KMS-11 (cell line): Measurements from ENCODE around the gene GLRA3.
A peak's percentile ranks its signal among the peaks of the same experiment; 100 is the strongest.

Experiments used
- H2AFZ ChIP-seq: fragments of 200-600 bp; sonication (generic); 2 replicates; pipeline ENCODE4 v1.6.1; 2016; ENCODE audit warnings: antibody characterized with exemption, mixed run types, low read depth
- H3K27ac ChIP-seq: fragments of 200-600 bp; sonication (generic); 2 replicates; pipeline ENCODE4 v1.6.1; 2016; ENCODE audit warnings: mild to moderate bottlenecking, mixed run types
- H3K27me3 ChIP-seq: fragments of 200-600 bp; sonication (generic); 2 replicates; pipeline ENCODE4 v1.6.1; 2017; ENCODE audit warnings: mild to moderate bottlenecking, low read depth, mixed run types, moderate library complexity; ENCODE audit not compliant: insufficient read depth
- H3K36me3 ChIP-seq: fragments of 200-600 bp; sonication (generic); 2 replicates; pipeline ENCODE4 v1.6.1; 2017; ENCODE audit warnings: mild to moderate bottlenecking, mixed run types; ENCODE audit not compliant: insufficient read depth
- H3K4me1 ChIP-seq: fragments of 200-600 bp; sonication (generic); 2 replicates; pipeline ENCODE4 v1.6.1; 2016; ENCODE audit warnings: mild to moderate bottlenecking, low read depth, mixed run types; ENCODE audit not compliant: poor library complexity, severe bottlenecking
- H3K4me2 ChIP-seq: fragments of 200-600 bp; sonication (generic); 2 replicates; pipeline ENCODE4 v1.7.0; 2016; ENCODE audit warnings: mild to moderate bottlenecking, mixed run types
- H3K4me3 ChIP-seq: fragments of 200-600 bp; sonication (generic); IDR thresholded peaks from 2 replicates; pipeline ENCODE4 v1.6.1; 2017; ENCODE audit warnings: low read depth, low read length, mixed read lengths; ENCODE audit not compliant: insufficient read depth
- H3K79me2 ChIP-seq: fragments of 200-600 bp; sonication (generic); 2 replicates; pipeline ENCODE4 v1.6.1; 2016; ENCODE audit warnings: low read depth, mixed run types; ENCODE audit not compliant: insufficient read depth
- H3K9ac ChIP-seq: fragments of 200-600 bp; sonication (generic); 2 replicates; pipeline ENCODE4 v1.6.1; 2016; ENCODE audit warnings: mild to moderate bottlenecking, mixed run types
- H4K20me1 ChIP-seq: fragments of 200-600 bp; sonication (generic); 2 replicates; pipeline ENCODE4 v1.6.1; 2016; ENCODE audit warnings: mild to moderate bottlenecking, mixed run types; ENCODE audit not compliant: insufficient read depth
- CTCF ChIP-seq: fragments of 200-600 bp; sonication (generic); conservative IDR thresholded peaks from 2 replicates; pipeline ENCODE4 v1.6.1; 2017; ENCODE audit warnings: low read depth, mild to moderate bottlenecking, antibody characterized with exemption, low read length, moderate library complexity, mixed read lengths

The GLRA3 gene

GRCh38 chr4:174835536-174835935 is 6.5 kb upstream of the GLRA3 start:
- Histone ChIP-seq H3K27ac (no peak overlapping the region), H3K4me3 (no peak overlapping the region), H3K27me3 (no peaks in the 10 kb centered on the region), H3K36me3 (no peaks in the 10 kb centered on the region), H2AFZ (no peak overlapping the region), H3K4me1 (peaks cover 56% of the 10 kb centered on the region), H3K9ac (no peak overlapping the region), H3K79me2 (no peaks in the 10 kb centered on the region), H4K20me1 (no peaks in the 10 kb centered on the region), H3K4me2 (no peak overlapping the region)
- TF ChIP-seq CTCF = no peak

GRCh38 chr4:174834477-174834876 is 5.4 kb upstream of the GLRA3 start:
- H3K4me2 ChIP-seq = peak overlapping the region; percentile 40
- no peak for TF ChIP-seq CTCF
- no peaks in the 10 kb centered on the region for H3K36me3 ChIP-seq
- H3K4me3 ChIP-seq = no peak overlapping the region
- H3K79me2 ChIP-seq = no peaks in the 10 kb centered on the region
- H3K27me3 ChIP-seq = no peaks in the 10 kb centered on the region
- no peak overlapping the region for H2AFZ ChIP-seq
- H3K4me1 ChIP-seq = peaks cover 62% of the 10 kb centered on the region
- no peak overlapping the region for H3K9ac ChIP-seq
- H4K20me1 ChIP-seq = no peaks in the 10 kb centered on the region
- H3K27ac ChIP-seq = peak overlapping the region; percentile 27; the same call in 1 of the 2 replicates

GRCh38 chr4:174826660-174827059 is 2.4 kb downstream of the GLRA3 start:
- Histone ChIP-seq H3K27ac (no peak overlapping the region), H3K79me2 (no peaks in the 10 kb centered on the region), H3K9ac (no peak overlapping the region), H3K4me1 (peaks cover 30% of the 10 kb centered on the region), H3K36me3 (no peaks in the 10 kb centered on the region; the same call in 1 of the 2 replicates), H3K4me2 (no peak overlapping the region), H2AFZ (no peak overlapping the region), H4K20me1 (no peaks in the 10 kb centered on the region), H3K27me3 (no peaks in the 10 kb centered on the region), H3K4me3 (no peak overlapping the region)
- TF ChIP-seq CTCF = peak; percentile 62

GRCh38 chr4:174815282-174815681 is 13.8 kb downstream of the GLRA3 start:
- H4K20me1 ChIP-seq = no peaks in the 10 kb centered on the region
- no peak overlapping the region for H3K27ac ChIP-seq
- H3K36me3 ChIP-seq = no peaks in the 10 kb centered on the region
- H3K4me1 ChIP-seq = no peaks in the 10 kb centered on the region
- no peak overlapping the region for H3K9ac ChIP-seq
- no peak overlapping the region for H2AFZ ChIP-seq
- no peaks in the 10 kb centered on the region for H3K27me3 ChIP-seq
- H3K79me2 ChIP-seq = no peaks in the 10 kb centered on the region
- H3K4me3 ChIP-seq = no peak overlapping the region
- H3K4me2 ChIP-seq = no peak overlapping the region
- TF ChIP-seq CTCF = no peak
